HCT116 (cell line): ENCODE measurements around the gene SZT2. TPM values are rescaled to one million over a fixed set of nuclear protein-coding genes. Genes with fewer than 3 reads are reported as not detected.
A peak's percentile ranks its signal among the peaks of the same experiment; 100 is the strongest.

ENCODE experiments used
- ATAC-seq: fragments of 200-7000 bp; cut with Tn5 transposase; 2 replicates; pipeline ENCODE4 v1.9.1; 2020; ENCODE audit warnings: mild to moderate bottlenecking, moderate library complexity
- BruUV-seq: library from RNA; stranded (reverse); fragments of 400-500 nt; replicated peaks from 2 replicates; lab custom pipeline; 2021; lab: Mats Ljungman, UMichigan
- CTCF ChIA-PET: fragments of 300-600 bp; sonication (Branson Sonifier 250); formaldehyde crosslinking; loops from one replicate; lab custom pipeline; 2021; ENCODE audit warnings: antibody characterized with exemption; lab: Charles Lee
- POLR2A ChIA-PET: fragments of 300-600, 350-600 bp; sonication (Branson Sonifier 250); formaldehyde crosslinking; loops from one replicate; lab custom pipeline; 2021; ENCODE audit warnings: antibody characterized with exemption; lab: Charles Lee
- RAD21 ChIA-PET, 2 experiments: fragments of 300-600 bp; sonication (Branson Sonifier 250); formaldehyde crosslinking; loops; one replicate each; lab custom pipeline; 2023; ENCODE audit warnings: low total read pairs in 2 of 2; ENCODE audit not compliant: uncharacterized antibody in 2 of 2, unreplicated experiment in 2 of 2, low non-redundant PET in 1 of 2; lab: Charles Lee
- DNase-seq: peaks from one replicate; pipeline ENCODE4 v3.0.0-alpha.2; 2010; ENCODE audit warnings: low read depth, low spot score
- H2AFZ ChIP-seq: fragments of 200-600 bp; shearing (Covaris generic), sonication (generic); 2 replicates; pipeline ENCODE4 v1.6.1; 2017; ENCODE audit warnings: low read depth, mixed run types, mixed read lengths, antibody characterized with exemption, low read length; ENCODE audit not compliant: poor library complexity, severe bottlenecking
- H3K27ac ChIP-seq: 2 replicates; pipeline ENCODE4 v1.5.1; 2012; ENCODE audit warnings: low read depth, low read length
- H3K27me3 ChIP-seq: fragments of 200-600 bp; sonication (generic); 2 replicates; pipeline ENCODE4 v1.6.1; 2016; ENCODE audit warnings: mixed run types, low read length, mixed read lengths; ENCODE audit not compliant: insufficient read depth
- H3K36me3 ChIP-seq, 2 experiments: fragments of 200-500 bp in 1 of 2; fragments of 200-600 bp in 1 of 2; sonication (Bioruptor generic) in 1 of 2; sonication (generic) in 1 of 2; 2 replicates each; pipeline versions ENCODE4 v1.5.1 to v1.6.1; 2014 to 2016; ENCODE audit warnings: low read length in 2 of 2, inconsistent platforms in 1 of 2, mixed read lengths in 1 of 2, mixed run types in 1 of 2; ENCODE audit not compliant: insufficient read depth in 2 of 2, control insufficient read depth in 1 of 2
- H3K4me1 ChIP-seq, 2 experiments: fragments of 200-600 bp in 1 of 2; sonication (generic) in 1 of 2; 2 replicates each; pipeline versions ENCODE4 v1.5.1 to v1.6.1; 2012 to 2017; ENCODE audit warnings: low read length in 2 of 2, inconsistent platforms in 1 of 2, mild to moderate bottlenecking in 1 of 2, mixed read lengths in 1 of 2, mixed run types in 1 of 2, moderate library complexity in 1 of 2; ENCODE audit not compliant: insufficient read depth in 2 of 2, control insufficient read depth in 1 of 2
- H3K4me2 ChIP-seq: fragments of 200-600 bp; sonication (generic); 2 replicates; pipeline ENCODE4 v1.6.1; 2017; ENCODE audit warnings: mixed run types, low read length, mixed read lengths
- H3K4me3 ChIP-seq, 2 experiments: fragments of 200-600 bp in 1 of 2; sonication (generic) in 1 of 2; replicated peaks in 1 of 2; 2 replicates each; pipeline ENCODE4 v1.5.1; 2011 to 2016; ENCODE audit warnings: low read length in 2 of 2, control low read depth in 1 of 2, low read depth in 1 of 2, mild to moderate bottlenecking in 1 of 2, mixed read lengths in 1 of 2, mixed run types in 1 of 2
- H3K79me2 ChIP-seq: fragments of 200-600 bp; sonication (generic); 2 replicates; pipeline ENCODE4 v1.6.1; 2017; ENCODE audit warnings: mild to moderate bottlenecking, mixed run types, low read length, moderate library complexity, mixed read lengths; ENCODE audit not compliant: insufficient read depth
- H3K9ac ChIP-seq: fragments of 200-600 bp; sonication (generic); 2 replicates; pipeline ENCODE4 v1.6.1; 2016; ENCODE audit warnings: low read length, mixed read lengths
- H3K9me2 ChIP-seq: fragments of 200-600 bp; sonication (generic), shearing (Covaris generic); 2 replicates; pipeline ENCODE4 v1.6.1; 2017; ENCODE audit warnings: mixed run types, mild to moderate bottlenecking, moderate library complexity; ENCODE audit not compliant: insufficient read depth
- H3K9me3 ChIP-seq, 2 experiments: fragments of 200-500 bp in 1 of 2; fragments of 200-600 bp in 1 of 2; sonication (Bioruptor generic) in 1 of 2; sonication (generic) in 1 of 2; 2 replicates each; pipeline ENCODE4 v1.6.1; 2014 to 2017; ENCODE audit warnings: low read length in 2 of 2, mixed read lengths in 2 of 2, inconsistent platforms in 1 of 2, low read depth in 1 of 2, mild to moderate bottlenecking in 1 of 2, mixed run types in 1 of 2, moderate library complexity in 1 of 2; ENCODE audit not compliant: control insufficient read depth in 1 of 2, insufficient read depth in 1 of 2
- H4K20me1 ChIP-seq: fragments of 200-600 bp; sonication (generic), shearing (Covaris generic); 2 replicates; pipeline ENCODE4 v1.6.1; 2017; ENCODE audit warnings: mixed run types, mild to moderate bottlenecking, moderate library complexity; ENCODE audit not compliant: insufficient read depth
- CBX3 ChIP-seq: IDR thresholded peaks from 2 replicates; pipeline ENCODE4 v1.6.1; 2012; ENCODE audit warnings: low read depth
- POLR2A ChIP-seq: IDR thresholded peaks from 2 replicates; pipeline ENCODE4 v1.7.0; 2011; ENCODE audit warnings: borderline replicate concordance; ENCODE audit not compliant: insufficient read depth, insufficient read length; ENCODE audit errors: extremely low read depth
- POLR2AphosphoS5 ChIP-seq: IDR thresholded peaks from 2 replicates; pipeline ENCODE4 v1.6.1; 2011; ENCODE audit warnings: mild to moderate bottlenecking, low read depth, low read length, moderate library complexity
- RAD21 ChIP-seq: IDR thresholded peaks from 2 replicates; pipeline ENCODE4 v1.6.1; 2012; ENCODE audit warnings: low read depth, mild to moderate bottlenecking
- YY1 ChIP-seq: IDR thresholded peaks from 2 replicates; pipeline ENCODE4 v1.6.1; 2011; ENCODE audit warnings: low read length, low read depth, moderate library complexity, mild to moderate bottlenecking; ENCODE audit not compliant: insufficient replicate concordance; ENCODE audit errors: extremely low read depth
- intact Hi-C: fragments of 100-400 bp; cut with micrococcal nuclease; formaldehyde crosslinking; loops from 2 replicates; pipeline ENCODE4 v1.10.0; 2022
- total RNA-seq: library from RNA; stranded (reverse); gene quantifications from one replicate; pipeline ENCODE4 v1.2.1, GENCODE V29; 2021; ENCODE audit not compliant: unreplicated experiment
- TF ChIP-seq, protein P1 (sequence below): IDR thresholded peaks from 2 replicates; pipeline ENCODE4 v1.6.1; 2012

The SZT2 gene
- total RNA-seq, 1 experiment from 2014 or later = 43.0 TPM

DNA sequence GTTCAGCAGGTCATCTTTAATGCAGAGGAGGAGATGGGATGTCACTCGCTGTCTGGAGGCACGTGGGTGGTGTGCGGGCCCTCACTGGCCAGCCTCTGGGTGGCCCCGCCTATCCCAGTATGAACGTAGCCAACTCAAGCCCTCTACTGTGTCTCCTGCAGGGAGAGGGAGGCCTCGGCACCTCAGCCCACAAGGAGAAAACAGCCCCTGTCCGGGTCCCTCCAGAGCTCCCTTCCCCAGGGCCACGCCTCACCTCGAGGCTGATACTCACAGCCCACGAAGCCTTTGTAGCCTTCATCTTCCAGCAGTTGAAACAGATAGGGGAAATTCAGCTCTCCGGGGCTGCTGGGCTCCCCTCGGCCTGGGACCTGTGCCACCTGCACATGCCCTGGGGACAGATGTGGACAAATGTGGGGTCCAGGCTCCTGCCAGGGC, 61.5 kb downstream of the SZT2 start:
- CTCF ChIA-PET = no interaction called here
- no peak overlapping the region for H3K27ac ChIP-seq

DNA sequence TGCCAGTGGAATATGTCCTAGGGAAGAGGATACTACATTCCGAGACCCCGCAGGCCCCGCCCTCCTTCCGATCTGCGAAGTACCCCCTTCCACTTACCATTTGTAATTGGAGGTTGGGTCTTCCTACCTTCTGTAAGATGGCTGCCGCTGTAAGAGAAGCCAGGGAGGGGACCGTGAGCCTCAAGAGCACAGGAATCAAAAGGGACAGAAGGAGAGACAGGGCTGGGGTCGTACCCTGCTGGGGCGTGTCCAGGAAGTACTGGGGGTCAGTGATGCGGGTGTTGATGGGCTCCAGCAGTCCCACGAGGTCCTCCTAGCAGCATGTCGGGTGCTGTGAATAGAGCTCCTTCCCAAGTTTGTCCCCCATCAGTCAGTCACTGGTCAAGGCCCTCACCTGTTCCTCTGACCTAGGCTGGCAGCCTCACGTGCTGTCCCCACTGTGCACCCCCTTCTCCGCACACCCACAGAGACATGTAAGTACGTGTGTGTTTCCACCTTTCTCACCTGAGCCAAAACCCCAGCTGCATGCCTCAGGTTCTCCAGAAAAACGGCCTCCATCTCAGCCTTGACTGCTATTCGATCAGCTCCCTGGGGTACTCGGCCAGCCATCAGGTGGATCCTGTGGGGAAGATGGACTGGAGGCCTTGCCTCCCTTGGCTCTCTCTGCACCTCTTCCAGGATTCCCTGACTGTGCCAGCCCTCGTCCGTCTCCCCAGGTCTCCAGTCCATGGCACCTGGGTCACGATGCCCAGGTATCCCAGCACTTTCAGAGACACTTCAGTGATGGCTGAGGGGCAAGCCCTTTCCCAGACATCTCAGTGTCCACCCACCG, 62.2 kb downstream of the SZT2 start:
- RAD21 ChIA-PET = no interaction called here
- H3K9ac ChIP-seq = no peak overlapping the region
- H3K79me2 ChIP-seq = no peaks in the 10 kb centered on the region
- H4K20me1 ChIP-seq = no peaks in the 10 kb centered on the region
- POLR2A ChIA-PET = no interaction called here
- no peak overlapping the region for H2AFZ ChIP-seq
- peak overlapping the region; percentile 63; the same call in 1 of the 2 replicates for H3K27ac ChIP-seq
- no peaks in the 10 kb centered on the region for H3K9me2 ChIP-seq
- DNase-seq (no peak), ATAC-seq (no peak)
- no peaks in the 10 kb centered on the region for H3K27me3 ChIP-seq
- no peak overlapping the region for H3K4me2 ChIP-seq
- no peak overlapping the region for H3K4me3 ChIP-seq
- H3K4me1 ChIP-seq = peaks cover 22 to 29% of the 10 kb centered on the region in 2 experiments
- H3K36me3 ChIP-seq = peaks cover 0 to 15% of the 10 kb centered on the region in 2 experiments; a peak in 2 of 4 replicates
- intact Hi-C loops = loop anchor here (10.0 kb wide), 1 partner anchor 593 kb away; no protein-coding TSS in a partner anchor
- CTCF ChIA-PET = no interaction called here
- TF ChIP-seq POLR2AphosphoS5 (peak; percentile 23; the same call in 1 of the 2 replicates), POLR2A (no peak)
- H3K9me3 ChIP-seq = no peaks in the 10 kb centered on the region
- BruUV-seq = no TSS peak

More for the DNA sequence above, 61.5 kb downstream of the SZT2 start:
- intact Hi-C loops = loop anchor here (10.0 kb wide), 1 partner anchor 594 kb away; no protein-coding TSS in a partner anchor
- Histone ChIP-seq H3K9me2 (no peaks in the 10 kb centered on the region), H4K20me1 (no peaks in the 10 kb centered on the region), H3K79me2 (no peaks in the 10 kb centered on the region), H3K4me3 (no peak overlapping the region), H3K4me2 (no peak overlapping the region), H3K4me1 (peaks cover 22 to 29% of the 10 kb centered on the region in 2 experiments), H3K36me3 (peaks cover 0 to 15% of the 10 kb centered on the region in 2 experiments; a peak in 2 of 4 replicates), H3K27me3 (no peaks in the 10 kb centered on the region), H3K9ac (no peak overlapping the region), H2AFZ (no peak overlapping the region), H3K9me3 (no peaks in the 10 kb centered on the region)
- no peak for ATAC-seq
- TF ChIP-seq, protein P1, sequence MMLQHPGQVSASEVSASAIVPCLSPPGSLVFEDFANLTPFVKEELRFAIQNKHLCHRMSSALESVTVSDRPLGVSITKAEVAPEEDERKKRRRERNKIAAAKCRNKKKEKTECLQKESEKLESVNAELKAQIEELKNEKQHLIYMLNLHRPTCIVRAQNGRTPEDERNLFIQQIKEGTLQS = no peak
- no peak for TF ChIP-seq CBX3
- no peak for TF ChIP-seq POLR2A
- no peak for TF ChIP-seq RAD21
- TF ChIP-seq YY1 = no peak
- no TSS peak for BruUV-seq
- ChIA-PET RAD21 (no interaction called here), POLR2A (no interaction called here)
- DNase-seq = no peak
